H1 (cell line): Measurements from ENCODE around the gene ARHGAP22. TPM values are rescaled to one million over a fixed set of nuclear protein-coding genes. Genes with fewer than 3 reads are reported as not detected.

ENCODE experiments used
- polyA plus RNA-seq, 7 experiments: library from polyadenylated mRNA; depleted of rRNA in 3 of 7; stranded (reverse) in 5 of 7; unstranded in 2 of 7; fragments of >200 nt in 5 of 7; fragments of 200-250 nt in 2 of 7; gene quantifications; 1 replicate in 5 of 7; 2 replicates in 1 of 7; 4 replicates in 1 of 7; pipeline versions ENCODE4 v1.2.1 to v1.2.3, GENCODE V29; 2011 to 2013; ENCODE audit warnings: missing spikeins in 2 of 7, mixed read lengths in 2 of 7
- small RNA-seq: library from polyadenylated mRNA; stranded (forward); fragments of <200 nt; extraction: miRNeasy Mini kit (QIAGEN cat#:217004); gene quantifications from one replicate; pipeline ENCODE3, GENCODE V24; 2013; ENCODE audit not compliant: insufficient read depth
- total RNA-seq: library from RNA; stranded (reverse); fragmentation: NEBNext Ultra II Directional; extraction: Animal tissue kit (Norgen Biotek cat#: 25700); gene quantifications from 2 replicates; pipeline ENCODE4 v1.2.1, GENCODE V29; 2021

Gene ARHGAP22
- total and polyA plus RNA-seq, 2 of the 8 experiments (the other 6 are each of a cell fraction or from before 2014, with no cell fraction given) = 3.6 to 11.2 TPM

Small RNA genes within 50 kb of the gene (small RNA-seq; reads per million reads assigned to genes)
- not detected for gene AC016397.1

Other genes starting within 250 kb of the ARHGAP22 start
- gene WDFY4, start 79.8 kb upstream of the ARHGAP22 start, total RNA-seq = not detected in 2 replicates
- not detected in 2 replicates for gene WDFY4, start 79.8 kb upstream of the ARHGAP22 start, polyA plus RNA-seq (2011; rRNA removed)